ENCODE measurements around the gene RBM5.
A peak's percentile ranks its signal among the peaks of the same experiment; 100 is the strongest.

RBM5 gene

DNA sequence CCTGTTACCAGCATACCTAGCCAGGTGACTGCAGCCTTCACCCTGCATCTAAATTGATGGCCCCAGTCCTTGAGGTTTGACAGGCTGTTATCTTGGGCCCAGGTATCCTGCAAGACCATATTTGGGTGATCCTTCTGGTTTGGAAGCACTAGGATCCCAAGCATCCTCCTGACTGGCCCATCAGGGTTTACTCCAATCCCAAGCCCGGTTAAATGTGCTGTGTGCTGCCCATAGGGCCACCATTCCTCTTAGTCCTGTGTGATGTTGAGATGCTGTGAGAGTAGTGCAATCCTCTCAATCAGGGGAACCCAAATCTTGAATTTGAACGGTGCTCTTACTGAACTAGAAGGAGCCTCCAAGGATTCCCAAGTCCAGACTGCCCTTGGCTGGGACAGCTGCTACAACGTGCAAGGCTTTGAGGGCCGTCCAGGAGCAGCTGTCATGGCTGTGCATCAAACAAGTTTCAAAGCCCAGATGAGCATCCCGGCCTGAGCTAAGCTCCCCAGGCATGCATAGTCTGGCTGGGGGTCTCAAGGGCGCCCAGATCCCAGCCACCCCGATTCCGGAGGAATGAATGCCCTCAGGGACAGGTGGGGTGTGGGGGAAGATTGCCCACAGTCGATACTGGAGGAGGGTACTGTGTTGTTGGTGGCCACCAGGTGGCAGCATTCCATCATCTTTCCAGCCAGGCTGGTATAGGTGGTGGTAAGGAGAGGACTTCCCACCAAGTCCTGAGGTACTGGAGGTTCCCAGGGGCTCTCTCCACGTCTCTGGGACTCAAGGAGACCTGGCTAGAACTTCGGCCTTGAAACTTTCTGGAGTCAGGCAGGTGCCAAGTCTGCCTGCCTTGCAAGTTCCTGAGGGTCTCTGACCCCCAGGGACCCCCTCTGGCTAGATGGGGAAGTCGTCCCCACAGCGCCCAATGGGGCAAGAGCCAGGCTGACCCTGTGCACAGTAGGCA, 32.6 kb downstream of the RBM5 start:
- DNase-seq (ENCODE audit: low read depth) = peak; percentile 49

DNA sequence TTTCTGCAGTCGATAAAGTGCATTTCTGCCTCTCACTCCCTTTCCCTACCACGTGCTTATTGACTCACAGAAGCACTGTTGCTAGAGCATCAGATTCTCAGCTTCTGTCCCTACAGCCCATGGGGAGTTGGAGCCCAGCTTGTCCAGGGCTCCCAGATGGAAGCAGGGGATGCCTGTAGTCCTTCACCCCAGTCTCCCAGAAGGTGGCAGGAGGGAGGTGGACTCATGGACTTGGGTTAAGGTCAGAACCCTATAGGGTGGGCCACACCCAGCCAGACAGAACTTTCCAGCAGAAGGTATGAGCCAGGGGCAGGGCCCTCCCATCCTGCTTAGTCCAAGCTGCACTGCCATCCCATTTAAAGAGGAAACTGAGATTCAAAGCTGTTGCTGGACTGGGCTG, 33.4 kb downstream of the RBM5 start:
- no peak for DNase-seq (ENCODE audit: low read depth)

DNA sequence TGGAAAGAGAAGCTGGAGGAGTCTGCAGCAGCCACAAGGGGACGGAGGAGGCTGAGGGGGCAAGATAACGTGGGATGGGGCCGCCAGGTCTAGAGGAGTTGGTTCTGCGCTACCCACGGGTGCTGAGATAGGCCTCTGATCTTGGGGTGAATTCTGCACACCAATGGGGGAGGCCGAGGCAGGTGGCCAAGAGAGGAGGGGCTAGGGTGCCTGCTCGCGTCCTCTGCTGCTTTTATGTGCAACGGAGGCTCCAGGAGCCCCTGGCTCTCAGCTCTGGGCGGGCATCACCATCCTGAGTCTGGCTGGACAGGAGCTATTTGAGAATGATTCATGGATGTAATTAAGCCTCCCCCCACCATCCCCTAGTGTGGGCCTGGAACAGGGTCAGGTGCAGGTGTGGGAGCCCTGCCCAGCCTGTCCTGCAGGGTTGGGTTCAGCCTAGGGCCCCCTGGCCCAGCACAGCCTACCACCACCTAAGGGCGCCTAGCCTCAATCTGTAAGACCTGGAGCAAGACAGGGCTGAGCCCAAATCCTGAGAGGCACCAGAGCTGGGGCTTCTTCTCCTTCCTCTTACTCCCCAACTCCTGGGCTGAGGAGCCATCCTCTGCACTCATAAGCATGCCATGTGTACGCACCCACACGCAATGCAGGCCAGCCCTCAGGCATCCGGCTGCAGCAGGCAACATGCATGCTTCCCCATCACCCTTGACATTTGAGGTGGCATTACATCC, 34.1 kb downstream of the RBM5 start:
- DNase-seq (ENCODE audit: low read depth) = no peak

DNA sequence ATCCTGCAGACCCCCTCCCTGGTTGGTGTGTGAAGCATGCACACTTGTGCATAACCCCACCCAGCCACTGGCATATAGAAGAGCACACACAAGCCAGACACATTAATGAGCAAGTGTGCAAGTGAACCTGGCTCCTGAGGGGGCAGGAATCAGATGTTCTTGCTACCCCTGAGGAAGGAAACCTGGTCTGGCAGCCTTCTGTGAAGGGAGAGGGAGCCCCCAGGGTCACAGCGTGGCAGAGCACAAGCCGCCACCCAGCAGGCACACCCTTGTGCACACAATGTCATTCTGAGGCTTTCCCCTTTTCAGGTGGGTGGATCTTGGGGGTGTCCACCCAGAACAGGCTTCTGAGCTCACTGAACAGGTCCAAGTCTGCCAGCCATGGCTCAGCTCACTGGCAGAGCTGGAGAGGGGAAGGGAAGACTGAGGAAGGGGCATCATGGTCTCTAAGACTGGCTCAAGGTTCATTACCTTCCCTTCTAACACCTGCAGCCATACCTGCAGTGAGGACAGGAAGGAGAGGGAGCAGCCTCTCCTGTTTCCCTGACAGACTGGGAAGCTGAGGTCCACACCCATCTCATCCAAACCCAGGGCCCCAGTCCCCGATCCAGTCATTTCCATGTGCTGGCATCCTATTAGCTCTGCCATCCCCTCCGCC, 34.8 kb downstream of the RBM5 start:
- no peak for DNase-seq (ENCODE audit: low read depth)

DNA sequence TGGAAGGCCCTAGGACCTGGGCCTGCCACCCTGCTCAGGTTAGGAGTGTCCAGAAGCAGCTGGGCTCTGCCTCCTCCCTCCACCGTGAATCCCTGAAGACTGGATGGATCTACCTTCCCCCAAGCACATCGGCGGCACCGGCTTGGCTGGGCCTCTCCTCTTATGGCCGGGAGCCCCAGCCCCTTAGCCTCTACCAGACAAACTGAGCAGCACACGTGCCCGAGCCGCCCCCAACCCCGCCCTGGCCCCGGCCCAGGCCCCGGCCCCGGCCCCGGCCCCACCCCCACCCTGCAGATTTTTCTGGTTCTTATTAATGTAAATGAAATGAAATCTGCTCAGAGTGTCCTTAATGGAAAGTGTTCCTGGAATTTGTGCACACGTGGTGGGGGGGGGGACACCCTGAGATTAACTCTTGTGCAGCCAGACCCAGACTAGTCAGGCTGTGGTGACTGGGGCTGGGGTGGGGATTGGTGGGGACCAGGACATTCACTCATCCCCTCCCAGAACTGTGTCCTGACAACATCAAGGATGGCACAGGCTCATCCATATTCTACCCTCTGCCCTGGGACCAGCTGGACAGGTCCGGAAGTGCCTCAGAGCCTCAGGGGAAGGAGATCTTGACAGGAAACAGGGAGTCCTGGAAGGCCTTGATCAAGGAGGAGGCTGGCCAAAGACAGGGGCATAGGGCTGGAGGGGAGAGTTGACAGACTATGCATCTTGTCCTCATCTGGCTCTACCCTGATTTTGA, 35.5 kb downstream of the RBM5 start:
- DNase-seq (ENCODE audit: low read depth) = no peak

DNA sequence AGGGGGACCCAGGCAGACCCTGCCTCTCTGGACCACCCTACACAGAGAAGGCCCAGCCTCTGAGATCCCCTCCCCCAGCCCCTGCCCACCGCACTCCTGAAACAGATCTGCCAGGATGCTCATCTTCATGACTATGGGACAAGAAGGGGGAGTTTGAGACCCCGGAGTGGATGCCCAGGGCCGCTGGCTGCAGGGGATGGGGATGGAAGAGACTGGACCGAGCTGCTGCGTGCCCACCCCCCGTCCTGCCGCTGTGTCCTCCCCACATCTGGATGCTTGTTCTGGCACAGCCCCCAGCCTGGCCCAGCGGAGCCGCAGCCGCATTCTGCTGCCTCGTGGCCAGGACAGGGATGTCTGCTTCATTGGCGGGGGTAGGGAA, 36.1 kb downstream of the RBM5 start:
- DNase-seq (ENCODE audit: low read depth) = no peak

DNA sequence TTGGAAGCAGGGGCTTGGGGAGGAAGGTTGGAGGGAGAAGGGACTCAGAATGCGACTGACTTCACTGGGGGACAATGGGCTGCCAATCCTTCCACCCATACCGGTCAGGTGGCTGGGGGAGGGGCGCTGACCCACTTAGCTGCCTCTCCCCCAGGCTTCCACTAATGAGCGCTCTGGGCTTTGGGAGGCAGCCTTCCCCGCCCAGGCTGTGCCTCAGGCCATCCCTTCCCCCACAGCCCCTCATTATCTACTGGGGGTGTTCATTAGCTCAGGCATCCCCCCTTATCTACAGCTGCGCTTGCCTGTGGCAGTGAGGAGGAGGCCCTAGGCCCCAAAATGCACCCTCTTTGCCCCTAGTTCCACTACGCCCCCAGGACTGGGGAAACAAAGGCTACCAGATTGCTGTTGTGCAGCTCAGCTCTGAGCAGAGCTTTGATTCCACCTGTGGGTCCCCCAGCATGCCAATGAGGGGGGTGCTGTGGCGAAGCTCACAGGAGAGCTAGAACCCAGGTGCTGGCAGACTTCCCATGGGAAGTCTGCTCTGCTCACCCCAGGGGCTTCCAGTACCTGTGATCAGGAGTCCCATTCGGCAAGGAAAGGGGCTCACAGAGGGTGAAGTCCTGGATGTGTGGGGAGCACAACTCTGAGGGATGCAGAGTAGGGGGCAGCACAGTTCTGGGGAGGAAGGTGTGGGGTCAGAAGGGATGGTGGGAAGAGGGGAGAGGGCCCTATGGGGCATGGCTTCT, 37.0 kb downstream of the RBM5 start:
- DNase-seq (ENCODE audit: low read depth) = no peak

DNA sequence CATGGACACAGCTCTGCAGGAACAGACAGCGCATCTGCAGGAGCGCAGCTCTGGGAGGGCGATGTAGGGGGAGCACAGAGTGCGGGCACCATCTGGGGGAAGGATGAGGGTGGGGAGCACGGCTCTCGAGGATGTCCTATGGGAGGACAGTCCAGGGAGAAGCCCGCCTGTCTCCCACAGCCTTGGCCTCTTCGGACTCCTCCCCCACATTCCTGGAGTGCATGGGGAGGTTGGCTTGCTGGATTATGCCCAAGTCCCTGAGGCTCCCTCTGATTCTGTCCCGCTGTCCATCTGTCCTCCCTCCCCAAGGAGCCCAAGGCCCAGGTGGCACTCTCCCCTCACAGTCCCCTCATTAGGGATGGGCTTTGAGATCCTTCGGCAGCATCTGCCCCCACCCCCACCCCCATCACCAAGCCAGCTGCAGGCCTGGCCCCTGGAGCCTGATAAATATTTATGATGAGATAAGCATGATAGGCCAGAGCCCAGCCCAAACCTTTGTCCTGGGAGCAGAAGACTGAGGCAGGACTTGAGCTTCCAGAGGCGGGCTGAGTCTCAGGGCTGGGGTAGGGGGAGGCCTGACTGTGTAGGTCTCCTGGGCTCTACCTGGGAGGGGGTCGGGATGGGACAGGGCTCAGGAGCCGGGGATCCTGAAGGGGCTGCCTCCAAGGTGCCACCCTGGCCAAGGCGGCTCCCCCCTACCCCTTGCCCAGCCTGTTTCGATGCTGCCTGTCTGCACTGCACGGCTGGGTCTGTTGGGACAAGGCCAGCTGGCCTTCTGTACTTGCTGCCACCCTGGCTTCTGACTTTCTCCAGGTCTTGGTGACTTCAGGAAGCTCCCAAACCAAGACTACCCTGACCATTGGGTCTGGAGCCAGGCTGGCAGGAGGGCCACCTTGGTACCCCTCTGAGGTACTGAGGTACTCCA, 37.8 kb downstream of the RBM5 start:
- no peak for DNase-seq (ENCODE audit: low read depth)

DNA sequence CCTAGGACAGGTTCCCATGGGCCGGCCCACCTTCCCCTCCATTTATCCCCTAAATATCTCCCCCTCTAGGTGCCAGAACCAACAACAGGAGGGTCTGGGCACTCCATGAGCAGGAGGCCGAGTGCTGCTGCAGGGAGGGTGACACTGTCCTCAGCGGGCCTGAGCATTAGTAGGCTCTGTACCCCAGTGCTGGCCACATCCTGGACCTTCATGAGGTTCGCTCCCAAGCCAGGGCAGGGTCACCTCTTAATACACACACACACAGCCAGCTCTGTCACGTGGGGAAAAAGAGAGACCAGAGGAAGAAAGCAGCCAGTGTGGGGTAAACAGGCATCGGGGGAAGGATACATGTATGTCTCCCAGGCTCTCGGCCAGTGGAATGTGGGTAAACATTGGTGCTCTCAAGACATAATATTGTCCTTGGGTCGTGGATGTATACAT, 38.6 kb downstream of the RBM5 start:
- DNase-seq (ENCODE audit: low read depth) = no peak

DNA sequence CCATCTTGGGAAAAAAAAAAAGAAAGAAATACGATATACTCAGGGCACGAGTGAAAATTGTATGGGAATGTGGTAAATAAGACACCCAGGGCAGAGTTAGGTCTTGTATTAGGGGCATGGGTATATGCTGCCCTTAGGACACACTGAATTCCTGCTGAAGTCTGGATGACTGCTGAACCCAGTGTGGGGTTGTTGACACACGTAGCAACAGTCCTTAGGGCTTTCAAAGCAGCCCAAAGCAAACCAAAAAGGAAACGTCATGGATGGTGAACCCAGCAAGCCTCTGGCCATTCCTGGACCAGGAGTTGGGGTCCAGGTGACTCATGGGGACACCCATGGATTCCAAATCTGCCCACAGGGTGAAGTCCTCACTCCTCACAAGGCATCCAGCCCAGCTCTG, 39.3 kb downstream of the RBM5 start:
- DNase-seq (ENCODE audit: low read depth) = no peak

DNA sequence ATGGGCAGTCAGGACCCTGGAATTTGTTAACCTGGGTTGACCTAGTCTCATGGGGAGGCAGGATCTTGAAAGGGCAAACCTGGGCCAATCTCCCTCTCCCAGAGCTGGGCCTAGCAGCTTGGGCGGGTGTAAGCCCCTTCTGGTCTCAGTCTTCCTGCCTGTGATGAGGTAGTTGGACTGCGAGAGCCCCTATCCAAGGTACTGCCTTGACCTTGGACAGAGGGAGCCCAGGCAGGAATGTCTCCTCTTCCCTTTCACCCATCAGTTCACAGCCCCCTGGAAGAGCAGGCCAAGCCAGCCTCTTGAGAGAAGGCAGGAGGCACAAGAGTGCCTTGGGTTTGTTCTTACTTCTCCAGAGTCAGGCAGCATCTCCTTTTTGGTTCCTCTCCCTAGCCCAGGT, 41.7 kb downstream of the RBM5 start:
- no peak for DNase-seq (ENCODE audit: low read depth)

DNA sequence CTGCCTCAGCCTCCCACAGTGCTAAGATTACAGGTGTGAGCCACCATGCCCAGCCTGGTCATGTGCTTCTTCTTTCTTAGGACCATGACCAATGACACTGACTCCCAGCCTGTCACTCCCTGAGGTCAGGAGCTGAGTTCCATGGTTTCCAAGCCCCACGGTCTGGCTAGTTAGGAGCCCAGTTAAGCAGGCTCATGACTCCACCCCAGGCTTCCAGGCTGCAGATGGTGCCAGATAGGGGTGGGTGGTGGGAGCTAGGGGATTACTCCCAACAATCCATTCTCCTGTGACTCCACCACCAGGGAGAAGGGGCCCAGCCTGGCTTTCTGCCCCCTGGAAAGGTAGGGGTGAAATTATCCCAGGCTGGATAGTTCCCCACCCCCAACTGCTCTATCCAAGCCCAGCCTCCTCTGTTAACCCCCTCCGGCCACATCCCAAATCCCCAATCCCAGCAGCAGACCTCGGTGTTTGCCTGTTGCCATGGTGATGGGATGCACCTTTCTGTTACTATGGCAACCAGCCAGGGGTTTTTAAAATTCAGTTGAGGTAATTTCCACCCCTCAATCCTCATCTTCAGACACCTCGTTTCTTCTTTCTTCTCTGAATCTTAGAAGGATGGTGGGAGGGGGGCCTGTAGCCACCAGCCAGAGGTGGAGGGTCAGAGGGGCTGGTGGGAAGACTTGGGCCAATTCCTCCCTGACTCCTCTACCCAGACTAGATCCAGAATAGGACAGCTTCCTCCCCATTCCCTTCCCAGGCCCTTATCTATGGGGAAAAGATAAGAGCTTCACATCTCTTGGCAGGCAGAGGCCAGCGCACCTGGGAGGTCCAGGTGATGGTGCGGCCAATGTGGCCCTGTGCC, 43.9 kb downstream of the RBM5 start:
- no peak for DNase-seq (ENCODE audit: low read depth)

DNA sequence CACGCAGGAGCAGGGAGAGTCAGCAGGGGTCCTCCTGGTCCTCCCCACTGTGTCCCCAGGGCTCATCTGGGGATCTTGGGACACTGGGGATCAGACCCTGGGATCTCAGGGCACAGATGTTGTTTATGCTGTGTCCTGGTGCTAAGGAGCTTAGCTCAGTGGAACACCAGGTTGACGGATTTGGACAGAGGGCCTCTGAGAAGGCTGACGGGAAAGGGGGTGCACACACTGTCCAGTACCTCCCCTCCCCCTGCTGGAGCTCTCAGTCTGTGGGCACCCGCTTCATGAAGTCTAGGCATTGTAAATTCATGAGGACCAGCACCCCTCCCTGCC, 44.5 kb downstream of the RBM5 start:
- no peak for DNase-seq (ENCODE audit: low read depth)

DNA sequence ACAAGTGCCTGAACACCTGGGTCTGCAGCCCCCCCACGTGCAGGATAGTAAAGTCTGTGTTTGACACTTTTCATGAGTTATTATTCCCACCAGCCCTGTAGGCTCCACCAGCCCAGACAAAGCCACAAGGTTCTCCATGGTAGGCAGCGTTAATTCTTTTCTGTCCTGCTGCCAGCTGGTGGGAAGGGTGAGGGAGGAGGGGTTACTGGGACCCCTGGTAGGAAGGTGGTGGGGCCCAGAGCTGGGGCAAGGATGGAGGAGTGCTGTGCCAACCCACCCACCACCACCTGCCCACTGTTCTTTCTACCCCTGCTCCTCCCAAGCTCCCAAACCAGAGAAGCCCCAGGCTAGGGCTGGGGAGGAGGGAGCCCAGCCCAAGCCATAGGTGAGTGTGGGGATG, 45.6 kb downstream of the RBM5 start:
- DNase-seq (ENCODE audit: low read depth) = no peak

DNA sequence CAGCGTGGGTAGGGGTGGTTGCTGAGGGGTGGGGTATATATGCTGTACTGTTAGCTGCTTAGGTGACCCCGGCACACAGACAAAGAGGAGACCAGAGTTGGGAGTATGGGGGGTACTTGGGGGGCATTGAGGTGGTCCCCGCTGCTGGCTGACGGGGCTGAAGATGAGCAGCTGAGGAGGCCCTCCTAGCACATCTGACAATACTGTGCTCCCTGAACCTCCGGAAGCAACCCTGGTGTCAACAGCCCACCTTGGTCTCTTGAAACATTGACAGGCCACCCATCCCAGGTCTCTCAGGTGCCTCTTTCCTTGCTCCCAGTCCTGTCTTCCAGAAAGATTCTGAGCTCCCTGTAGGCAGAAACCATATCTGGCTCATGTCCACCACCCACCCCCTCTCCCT, 47.2 kb downstream of the RBM5 start:
- DNase-seq (ENCODE audit: low read depth) = no peak

DNA sequence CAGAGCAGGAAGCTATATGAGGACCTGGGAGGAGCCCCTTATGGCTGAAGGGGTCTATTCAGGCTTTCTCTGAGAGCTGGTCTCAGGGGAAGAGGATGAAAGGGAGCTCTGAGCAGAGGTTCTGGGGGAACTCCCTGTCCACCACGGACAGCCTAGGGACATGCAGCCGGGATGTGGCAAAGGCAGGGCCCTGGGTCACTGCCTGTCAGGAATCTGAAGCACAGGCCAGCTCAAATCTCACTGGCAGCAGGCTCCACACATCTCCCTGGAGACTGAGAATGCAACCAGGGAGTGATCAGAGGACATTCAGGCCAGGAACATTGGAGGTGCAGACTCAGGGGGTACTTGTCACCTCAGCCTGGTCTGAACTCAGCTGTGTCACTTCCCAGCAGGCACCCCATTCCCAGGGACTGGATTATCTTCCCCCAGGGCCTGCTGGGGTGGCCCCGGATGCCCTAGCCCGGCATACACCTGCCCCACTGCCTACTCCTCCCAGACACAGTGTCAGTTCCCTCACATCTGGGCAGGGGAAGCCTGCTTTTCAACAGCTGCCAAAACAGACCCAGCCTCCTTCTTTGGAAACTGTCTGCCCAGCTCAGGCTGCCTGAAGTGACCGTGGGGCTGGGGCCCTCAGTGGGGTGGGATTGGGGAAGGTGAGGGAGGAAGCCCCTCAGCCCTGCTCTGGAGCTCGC, 48.1 kb downstream of the RBM5 start:
- no peak for DNase-seq (ENCODE audit: low read depth)

DNA sequence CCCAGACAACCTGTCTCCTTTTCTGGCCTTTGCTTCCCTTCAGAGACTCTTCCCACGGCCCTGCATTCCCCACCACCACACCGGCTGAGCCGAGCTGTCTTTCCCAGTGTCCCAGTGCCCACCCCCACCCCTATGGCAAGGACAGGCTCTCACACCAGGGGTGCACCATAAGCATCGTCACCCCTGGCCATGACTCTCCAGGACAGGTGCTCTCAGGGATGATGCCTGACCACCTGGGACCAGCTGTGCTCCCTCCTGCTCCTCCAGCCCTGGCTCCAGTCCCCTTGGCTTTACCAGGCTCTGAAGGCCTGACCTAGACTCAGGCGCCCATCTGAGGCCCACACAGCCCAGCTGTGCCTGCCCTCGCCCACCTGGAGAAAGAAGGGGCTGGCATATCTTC, 48.8 kb downstream of the RBM5 start:
- DNase-seq (ENCODE audit: low read depth) = no peak

DNA sequence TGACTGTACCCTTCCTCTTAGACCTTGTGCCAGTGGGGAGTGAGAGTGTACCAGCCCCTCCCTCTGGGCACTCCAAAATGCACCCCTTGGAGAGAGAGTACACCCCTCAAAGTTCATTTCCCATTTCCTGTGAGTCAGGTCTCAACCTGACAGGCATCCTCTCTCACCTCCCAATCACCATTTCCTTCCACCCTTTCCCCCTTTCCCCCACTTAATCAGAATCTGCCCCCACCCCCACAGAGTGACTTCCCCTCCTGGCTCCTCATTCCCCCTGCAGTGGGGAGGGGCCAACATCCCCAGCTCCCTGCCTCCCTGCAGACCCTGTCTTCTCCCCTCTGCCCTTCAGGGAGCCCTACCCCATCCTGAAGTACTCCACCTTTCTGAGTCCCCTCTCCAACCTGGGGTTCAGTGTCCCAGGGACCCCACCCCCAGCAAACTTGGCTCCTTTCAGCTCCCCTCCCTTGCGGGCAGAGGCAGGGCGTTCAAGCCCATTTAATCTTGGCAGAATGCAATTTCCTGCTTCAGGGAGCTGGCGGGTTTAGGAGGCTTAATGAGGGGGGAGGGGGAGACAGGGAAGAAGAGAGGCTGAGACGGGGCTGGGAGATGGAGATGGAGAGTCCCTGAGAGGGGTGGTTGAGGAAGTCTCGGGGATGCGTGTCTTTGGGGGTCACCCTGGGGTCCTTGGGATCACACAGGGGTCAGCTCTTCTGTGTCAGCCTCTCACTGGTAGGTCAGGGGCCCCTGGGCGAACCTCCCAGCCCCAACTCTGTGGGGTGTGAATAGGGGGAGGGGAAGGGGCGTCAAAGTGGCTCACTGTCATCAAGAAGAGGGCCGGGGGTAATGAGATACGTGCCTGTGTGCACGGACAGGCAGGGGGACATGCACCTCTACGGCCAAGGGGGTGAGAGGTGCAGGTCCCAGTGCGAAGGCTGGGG, 49.8 kb downstream of the RBM5 start:
- no peak for DNase-seq (ENCODE audit: low read depth)

All from stimulated activated CD8-positive, alpha-beta memory T cell treated with anti-CD3 and anti-CD28 coated beads, Interleukin-7, amount 100 ng/mL, for 24 hours (primary cell).